Naive thymus-derived CD4-positive, alpha-beta T cell (primary cell): ENCODE measurements around the gene COL4A6. TPM values are rescaled to one million over a fixed set of nuclear protein-coding genes. Genes with fewer than 3 reads are reported as not detected.

Experiments used
- ATAC-seq: fragments of 150-1000 bp; cut with Tn5 transposase; 2 replicates; pipeline ENCODE4 v1.10.0; 2021; ENCODE audit warnings: mild to moderate bottlenecking, moderate library complexity
- CTCF ChIA-PET: fragments of 350-600 bp; sonication (Branson Sonifier 250); formaldehyde crosslinking; loops from one replicate; lab custom pipeline; 2021; ENCODE audit warnings: antibody characterized with exemption; lab: Charles Lee
- POLR2A ChIA-PET: fragments of 350-600 bp; sonication (Branson Sonifier 250); formaldehyde crosslinking; loops from one replicate; lab custom pipeline; 2021; ENCODE audit warnings: antibody characterized with exemption, inconsistent platforms; lab: Charles Lee
- DNase-seq, 9 donors: peaks; one replicate each; pipeline versions ENCODE4 v3.0.0 to v3.0.0-alpha.2; 2020 to 2022; ENCODE audit warnings: mixed read lengths in 1 of 9
- H3K27ac ChIP-seq: one replicate; pipeline ENCODE4 v1.7.0; 2013; ENCODE audit warnings: mild to moderate bottlenecking, low read depth, low read length, moderate library complexity
- H3K27me3 ChIP-seq, 2 donors: one replicate each; pipeline ENCODE4 v1.7.0; 2013; ENCODE audit warnings: low read length in 2 of 2, mild to moderate bottlenecking in 2 of 2, moderate library complexity in 2 of 2; ENCODE audit not compliant: control insufficient read depth in 2 of 2, insufficient read depth in 2 of 2
- H3K36me3 ChIP-seq, 3 experiments: 1 replicate in 2 of 3; 2 replicates in 1 of 3; pipeline ENCODE4 v1.7.0; 2013; ENCODE audit warnings: low read length in 3 of 3, mild to moderate bottlenecking in 3 of 3, moderate library complexity in 1 of 3; ENCODE audit not compliant: insufficient read depth in 3 of 3, control insufficient read depth in 2 of 3
- H3K4me1 ChIP-seq, 2 donors: one replicate each; pipeline ENCODE4 v1.7.0; 2013; ENCODE audit warnings: low read length in 2 of 2, mild to moderate bottlenecking in 2 of 2, moderate library complexity in 1 of 2; ENCODE audit not compliant: control insufficient read depth in 2 of 2, insufficient read depth in 2 of 2
- H3K4me3 ChIP-seq: 2 replicates; pipeline ENCODE4 v1.7.0; 2013; ENCODE audit warnings: mild to moderate bottlenecking, low read length
- H3K9me3 ChIP-seq, 3 experiments: 1 replicate in 2 of 3; 2 replicates in 1 of 3; pipeline ENCODE4 v1.7.0; 2013; ENCODE audit warnings: low read length in 3 of 3; ENCODE audit not compliant: control insufficient read depth in 2 of 3
- H3K27ac Mint-ChIP-seq, 9 donors: one replicate each; pipeline ENCODE4 v1.8.0; 2020 to 2022; ENCODE audit warnings: mixed read lengths in 9 of 9, mild to moderate bottlenecking in 8 of 9, moderate library complexity in 5 of 9, inconsistent platforms in 2 of 9
- H3K27me3 Mint-ChIP-seq, 5 donors: one replicate each; pipeline ENCODE4 v1.8.0; 2021 to 2022; ENCODE audit warnings: mixed read lengths in 5 of 5, mild to moderate bottlenecking in 1 of 5
- H3K36me3 Mint-ChIP-seq, 5 donors: one replicate each; pipeline ENCODE4 v1.8.0; 2020 to 2022; ENCODE audit warnings: mixed read lengths in 5 of 5, mild to moderate bottlenecking in 3 of 5, inconsistent platforms in 1 of 5
- H3K4me1 Mint-ChIP-seq, 7 donors: one replicate each; pipeline ENCODE4 v1.8.0; 2020 to 2022; ENCODE audit warnings: mixed read lengths in 7 of 7, mild to moderate bottlenecking in 3 of 7, inconsistent platforms in 1 of 7
- H3K4me3 Mint-ChIP-seq, 10 donors: one replicate each; pipeline ENCODE4 v1.8.0; 2020 to 2022; ENCODE audit warnings: mild to moderate bottlenecking in 10 of 10, mixed read lengths in 10 of 10, moderate library complexity in 6 of 10, inconsistent platforms in 2 of 10
- H3K9me3 Mint-ChIP-seq, 11 donors: one replicate each; pipeline ENCODE4 v1.8.0; 2020 to 2022; ENCODE audit warnings: mixed read lengths in 11 of 11, mild to moderate bottlenecking in 4 of 11, inconsistent platforms in 1 of 11, moderate library complexity in 1 of 11
- intact Hi-C, 2 donors: fragments of 100-400 bp; cut with micrococcal nuclease; formaldehyde crosslinking; loops; one replicate each; pipeline ENCODE4 v1.15.1; 2023
- polyA plus RNA-seq, 2 donors: library from polyadenylated mRNA; unstranded; fragments of 300-500 nt; fragmentation: Illumina TruSeq; gene quantifications; one replicate each; pipeline ENCODE4 v1.2.3, GENCODE V29; 2021
- total RNA-seq, 6 experiments: library from RNA in 5 of 6; stranded (reverse) in 5 of 6; gene quantifications; 1 replicate in 5 of 6; 2 replicates in 1 of 6; pipeline ENCODE4 v1.2.3 and lab custom pipeline; 2021 to 2026

COL4A6 gene
- total and polyA plus RNA-seq, 7 experiments from 2014 or later, result not detected

GRCh38 chrX:108223585-108223984 is 214.6 kb downstream of the COL4A6 start:
- H3K4me3 ChIP-seq, result no peak overlapping the region
- ATAC-seq, result no peak
- no peak for DNase-seq
- no peaks in the 10 kb centered on the region for H3K27me3 ChIP-seq
- H3K4me1 ChIP-seq, result no peaks in the 10 kb centered on the region
- no peak overlapping the region for H3K27ac Mint-ChIP-seq
- no peaks in the 10 kb centered on the region for H3K9me3 ChIP-seq
- intact Hi-C loops, result loop anchor here in 1 of 2 donors (5.0 to 10.0 kb wide), 2 partner anchors 314 to 1251 kb away; no protein-coding TSS in a partner anchor
- peaks cover 0 to 9% (median 6%) of the 10 kb centered on the region in 5 donors for H3K27me3 Mint-ChIP-seq
- peaks cover 0 to 1% (median 0%) of the 10 kb centered on the region in 11 donors for H3K9me3 Mint-ChIP-seq
- H3K36me3 ChIP-seq, result no peaks in the 10 kb centered on the region
- peaks cover 0 to 4% (median 4%) of the 10 kb centered on the region in 7 donors for H3K4me1 Mint-ChIP-seq
- no peak overlapping the region for H3K27ac ChIP-seq
- H3K4me3 Mint-ChIP-seq, result no peak overlapping the region
- no peaks in the 10 kb centered on the region for H3K36me3 Mint-ChIP-seq
- ChIA-PET POLR2A (no interaction called here), CTCF (interaction anchor here (1.0 kb wide), 1 partner anchor 14 kb away, joined by 4 read pairs; no protein-coding TSS in a partner anchor)

GRCh38 chrX:108221301-108221864 is 216.8 kb downstream of the COL4A6 start:
- ChIA-PET CTCF (no interaction called here), POLR2A (no interaction called here)
- intact Hi-C loops, result loop anchor here in 1 of 2 donors (5.0 to 10.0 kb wide), 2 partner anchors 316 to 1253 kb away; no protein-coding TSS in a partner anchor
- Histone ChIP-seq H3K4me3 (no peak overlapping the region), H3K36me3 (no peaks in the 10 kb centered on the region), H3K27ac (no peak overlapping the region), H3K9me3 (no peaks in the 10 kb centered on the region), H3K27me3 (no peaks in the 10 kb centered on the region), H3K4me1 (no peaks in the 10 kb centered on the region)
- Mint-ChIP-seq H3K9me3 (peaks cover 0 to 1% (median 0%) of the 10 kb centered on the region in 11 donors), H3K4me1 (peaks cover 0 to 4% (median 4%) of the 10 kb centered on the region in 7 donors), H3K36me3 (no peaks in the 10 kb centered on the region), H3K4me3 (no peak overlapping the region), H3K27me3 (peaks cover 0 to 1% (median 0%) of the 10 kb centered on the region in 5 donors), H3K27ac (no peak overlapping the region)
- no peak for DNase-seq
- no peak for ATAC-seq

- POLR2A ChIA-PET, result no interaction called here
- intact Hi-C loops, result loop anchor here in 1 of 2 donors (5.0 to 10.0 kb wide), 2 partner anchors 317 to 1255 kb away; no protein-coding TSS in a partner anchor
- DNase-seq (no peak), ATAC-seq (no peak)
- no peaks in the 10 kb centered on the region for H3K36me3 ChIP-seq
- CTCF ChIA-PET, result no interaction called here
- no peaks in the 10 kb centered on the region for H3K27me3 Mint-ChIP-seq
- no peak overlapping the region for H3K27ac ChIP-seq
- H3K27ac Mint-ChIP-seq, result no peak overlapping the region
- H3K4me1 Mint-ChIP-seq, result peaks cover 0 to 4% (median 4%) of the 10 kb centered on the region in 7 donors
- no peak overlapping the region for H3K4me3 ChIP-seq
- no peaks in the 10 kb centered on the region for H3K9me3 ChIP-seq
- H3K36me3 Mint-ChIP-seq, result no peaks in the 10 kb centered on the region
- no peaks in the 10 kb centered on the region for H3K27me3 ChIP-seq
- H3K4me1 ChIP-seq, result no peaks in the 10 kb centered on the region
- H3K4me3 Mint-ChIP-seq, result no peak overlapping the region
- peaks cover 0 to 1% (median 0%) of the 10 kb centered on the region in 11 donors for H3K9me3 Mint-ChIP-seq
Observed at GRCh38 chrX:108219949-108220601, 218.1 kb downstream of the COL4A6 start.

- H3K36me3 Mint-ChIP-seq, result no peaks in the 10 kb centered on the region
- no peaks in the 10 kb centered on the region for H3K9me3 Mint-ChIP-seq
- intact Hi-C loops, result no loop called here
- Histone ChIP-seq H3K4me1 (no peaks in the 10 kb centered on the region), H3K9me3 (no peaks in the 10 kb centered on the region), H3K4me3 (no peak overlapping the region), H3K36me3 (no peaks in the 10 kb centered on the region), H3K27me3 (no peaks in the 10 kb centered on the region), H3K27ac (no peak overlapping the region)
- no peak for ATAC-seq
- H3K27me3 Mint-ChIP-seq, result no peaks in the 10 kb centered on the region
- POLR2A ChIA-PET, result no interaction called here
- H3K4me3 Mint-ChIP-seq, result no peak overlapping the region
- H3K27ac Mint-ChIP-seq, result no peak overlapping the region
- CTCF ChIA-PET, result no interaction called here
- H3K4me1 Mint-ChIP-seq, result no peaks in the 10 kb centered on the region
- DNase-seq, result no peak
Observed at GRCh38 chrX:108217876-108218275, 220.3 kb downstream of the COL4A6 start.

GRCh38 chrX:108216919-108217571 is 221.2 kb downstream of the COL4A6 start:
- ChIA-PET CTCF (interaction anchor here (0.8 kb wide), 1 partner anchor 68 kb away, joined by 4 read pairs; no protein-coding TSS in a partner anchor), POLR2A (no interaction called here)
- no peaks in the 10 kb centered on the region for H3K4me1 Mint-ChIP-seq
- no peak overlapping the region for H3K4me3 Mint-ChIP-seq
- Histone ChIP-seq H3K4me3 (no peak overlapping the region), H3K27ac (no peak overlapping the region), H3K36me3 (no peaks in the 10 kb centered on the region), H3K4me1 (no peaks in the 10 kb centered on the region), H3K9me3 (no peaks in the 10 kb centered on the region), H3K27me3 (no peaks in the 10 kb centered on the region)
- DNase-seq (no peak), ATAC-seq (no peak)
- no peaks in the 10 kb centered on the region for H3K27me3 Mint-ChIP-seq
- intact Hi-C loops, result no loop called here
- no peaks in the 10 kb centered on the region for H3K9me3 Mint-ChIP-seq
- H3K27ac Mint-ChIP-seq, result no peak overlapping the region
- no peaks in the 10 kb centered on the region for H3K36me3 Mint-ChIP-seq

GRCh38 chrX:108216405-108216804 is 221.8 kb downstream of the COL4A6 start:
- intact Hi-C loops, result no loop called here
- ChIA-PET POLR2A (no interaction called here), CTCF (interaction anchor here (0.8 kb wide), 1 partner anchor 69 kb away, joined by 4 read pairs; no protein-coding TSS in a partner anchor)
- Histone ChIP-seq H3K4me3 (no peak overlapping the region), H3K4me1 (no peaks in the 10 kb centered on the region), H3K9me3 (no peaks in the 10 kb centered on the region), H3K36me3 (no peaks in the 10 kb centered on the region), H3K27me3 (no peaks in the 10 kb centered on the region), H3K27ac (no peak overlapping the region)
- Mint-ChIP-seq H3K9me3 (no peaks in the 10 kb centered on the region), H3K4me3 (no peak overlapping the region), H3K27me3 (no peaks in the 10 kb centered on the region), H3K4me1 (no peaks in the 10 kb centered on the region), H3K36me3 (no peaks in the 10 kb centered on the region), H3K27ac (no peak overlapping the region)
- ATAC-seq (no peak), DNase-seq (no peak)
